PFSK-1 (cell line): ENCODE measurements around the gene CAMTA1.

ENCODE experiments used
- FOXP2 ChIP-seq: optimal IDR thresholded peaks from 2 replicates; pipeline ENCODE3; 2011; ENCODE audit warnings: borderline replicate concordance, control low read depth, inconsistent platforms; ENCODE audit not compliant: insufficient read depth; ENCODE audit errors: extremely low read length, extremely low read depth
- POLR2AphosphoS5 ChIP-seq: IDR thresholded peaks from 2 replicates; pipeline ENCODE4 v1.6.1; 2012; ENCODE audit warnings: low read depth, mild to moderate bottlenecking, control low read depth, low read length, moderate library complexity
- SIN3A ChIP-seq: IDR thresholded peaks from 2 replicates; pipeline ENCODE4 v1.6.1; 2012; ENCODE audit warnings: mild to moderate bottlenecking, low read length, moderate library complexity, borderline replicate concordance; ENCODE audit not compliant: insufficient read depth
- TAF1 ChIP-seq: IDR thresholded peaks from 2 replicates; pipeline ENCODE4 v1.6.1; 2012; ENCODE audit warnings: low read length, control low read depth, borderline replicate concordance; ENCODE audit not compliant: insufficient read depth
- TF ChIP-seq, protein P1 (sequence below), 2 experiments: IDR thresholded peaks; 2 replicates each; pipeline versions ENCODE4 v1.6.1 to v1.8.0; 2011 to 2012; ENCODE audit warnings: low read depth in 2 of 2, low read length in 2 of 2, control low read depth in 1 of 2, inconsistent platforms in 1 of 2, mild to moderate bottlenecking in 1 of 2, moderate library complexity in 1 of 2; ENCODE audit not compliant: insufficient read depth in 1 of 2

CAMTA1 gene

DNA sequence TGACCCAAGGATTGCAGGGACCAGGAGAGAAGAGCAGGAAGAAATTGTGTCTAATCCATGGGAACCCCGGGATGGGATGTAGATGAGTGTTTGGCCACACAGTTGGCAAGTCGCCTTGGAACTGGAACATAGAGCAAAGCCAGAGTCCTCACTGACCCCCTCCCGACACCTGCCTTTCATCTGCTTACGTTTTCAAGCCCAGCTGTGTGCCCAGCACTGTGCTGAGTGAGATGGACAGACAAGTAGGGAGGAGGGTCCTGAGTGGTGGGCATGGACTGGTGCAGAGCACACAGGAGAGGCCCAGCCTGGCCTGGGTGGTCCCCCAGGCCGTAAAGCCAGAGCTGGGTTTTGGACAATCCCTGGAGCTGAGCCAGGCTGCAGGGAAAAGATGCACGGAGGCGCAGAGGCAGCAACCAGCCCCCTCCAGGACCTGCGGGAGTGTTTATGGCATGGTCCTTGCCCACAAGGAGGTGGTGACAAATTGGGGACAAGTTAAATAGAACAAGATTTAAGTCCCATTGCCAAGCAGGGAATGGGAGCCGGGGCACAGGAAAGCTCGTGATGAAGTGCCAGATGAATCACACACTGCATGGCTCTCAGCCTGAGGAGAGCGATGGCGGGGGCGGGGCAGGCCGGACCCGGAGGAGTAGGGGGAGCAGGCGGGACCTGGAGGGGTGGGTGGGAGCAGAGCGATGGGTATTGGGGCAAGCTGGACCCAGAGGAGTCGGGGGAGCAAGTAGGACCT lies 828.0 kb downstream of the CAMTA1 start:
- TF ChIP-seq SIN3A (no peak), POLR2AphosphoS5 (no peak), TAF1 (no peak), FOXP2 (no peak)
- TF ChIP-seq, protein P1, sequence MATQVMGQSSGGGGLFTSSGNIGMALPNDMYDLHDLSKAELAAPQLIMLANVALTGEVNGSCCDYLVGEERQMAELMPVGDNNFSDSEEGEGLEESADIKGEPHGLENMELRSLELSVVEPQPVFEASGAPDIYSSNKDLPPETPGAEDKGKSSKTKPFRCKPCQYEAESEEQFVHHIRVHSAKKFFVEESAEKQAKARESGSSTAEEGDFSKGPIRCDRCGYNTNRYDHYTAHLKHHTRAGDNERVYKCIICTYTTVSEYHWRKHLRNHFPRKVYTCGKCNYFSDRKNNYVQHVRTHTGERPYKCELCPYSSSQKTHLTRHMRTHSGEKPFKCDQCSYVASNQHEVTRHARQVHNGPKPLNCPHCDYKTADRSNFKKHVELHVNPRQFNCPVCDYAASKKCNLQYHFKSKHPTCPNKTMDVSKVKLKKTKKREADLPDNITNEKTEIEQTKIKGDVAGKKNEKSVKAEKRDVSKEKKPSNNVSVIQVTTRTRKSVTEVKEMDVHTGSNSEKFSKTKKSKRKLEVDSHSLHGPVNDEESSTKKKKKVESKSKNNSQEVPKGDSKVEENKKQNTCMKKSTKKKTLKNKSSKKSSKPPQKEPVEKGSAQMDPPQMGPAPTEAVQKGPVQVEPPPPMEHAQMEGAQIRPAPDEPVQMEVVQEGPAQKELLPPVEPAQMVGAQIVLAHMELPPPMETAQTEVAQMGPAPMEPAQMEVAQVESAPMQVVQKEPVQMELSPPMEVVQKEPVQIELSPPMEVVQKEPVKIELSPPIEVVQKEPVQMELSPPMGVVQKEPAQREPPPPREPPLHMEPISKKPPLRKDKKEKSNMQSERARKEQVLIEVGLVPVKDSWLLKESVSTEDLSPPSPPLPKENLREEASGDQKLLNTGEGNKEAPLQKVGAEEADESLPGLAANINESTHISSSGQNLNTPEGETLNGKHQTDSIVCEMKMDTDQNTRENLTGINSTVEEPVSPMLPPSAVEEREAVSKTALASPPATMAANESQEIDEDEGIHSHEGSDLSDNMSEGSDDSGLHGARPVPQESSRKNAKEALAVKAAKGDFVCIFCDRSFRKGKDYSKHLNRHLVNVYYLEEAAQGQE (IDR thresholded peaks at IDR 0.05; ENCODE audit: insufficient read depth in 1 of 2, low read depth in 2 of 2, low read length in 2 of 2) = no peak

DNA sequence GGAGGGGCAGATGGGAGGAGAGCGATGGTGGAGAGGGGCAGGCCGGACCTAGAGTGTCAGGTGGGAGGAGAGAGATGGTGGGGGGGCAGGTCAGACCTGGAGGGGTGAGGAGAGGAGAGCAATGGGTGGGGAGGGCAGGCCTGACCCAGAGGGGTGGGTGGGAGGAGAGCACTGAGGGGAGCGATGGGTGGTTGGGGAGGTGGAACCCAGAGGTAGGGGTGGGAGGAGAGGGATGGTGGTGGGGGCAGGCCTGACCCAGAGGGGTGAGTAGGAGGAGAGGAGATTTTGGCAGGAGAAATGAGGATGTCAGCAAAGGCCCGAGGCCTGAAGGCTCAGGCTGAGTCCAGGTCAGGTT lies 828.6 kb downstream of the CAMTA1 start:
- no peak for TF ChIP-seq TAF1
- TF ChIP-seq, protein P1 (IDR thresholded peaks at IDR 0.05; ENCODE audit: insufficient read depth in 1 of 2, low read depth in 2 of 2, low read length in 2 of 2) = no peak
- no peak for TF ChIP-seq POLR2AphosphoS5
- no peak for TF ChIP-seq SIN3A
- no peak for TF ChIP-seq FOXP2

DNA sequence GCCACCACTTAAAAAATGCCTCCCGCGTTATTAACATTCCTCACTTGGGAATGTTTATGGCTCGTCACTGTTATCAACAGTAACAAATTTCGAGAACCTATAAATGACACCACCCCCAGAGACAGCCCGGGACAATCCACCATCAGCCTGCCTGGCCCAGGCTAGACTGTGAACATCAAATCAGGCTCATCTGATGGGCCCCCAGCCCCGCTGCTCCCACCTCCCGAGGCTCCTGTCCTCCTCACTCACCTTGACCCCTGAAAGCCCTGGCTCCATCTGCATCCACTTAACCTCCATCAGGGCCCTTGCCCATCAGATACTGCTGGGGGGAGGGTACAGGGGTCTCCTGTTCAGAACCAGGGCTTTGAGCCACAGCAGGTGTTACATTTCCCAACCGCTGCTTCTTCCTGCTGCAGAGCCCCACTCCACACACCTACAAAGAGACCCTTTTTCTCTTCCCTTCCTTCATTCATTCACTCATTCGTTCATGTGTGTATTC lies 829.4 kb downstream of the CAMTA1 start:
- TF ChIP-seq, protein P1 (IDR thresholded peaks at IDR 0.05; ENCODE audit: insufficient read depth in 1 of 2, low read depth in 2 of 2, low read length in 2 of 2) = no peak
- TF ChIP-seq POLR2AphosphoS5 (no peak), TAF1 (no peak), SIN3A (no peak), FOXP2 (no peak)

DNA sequence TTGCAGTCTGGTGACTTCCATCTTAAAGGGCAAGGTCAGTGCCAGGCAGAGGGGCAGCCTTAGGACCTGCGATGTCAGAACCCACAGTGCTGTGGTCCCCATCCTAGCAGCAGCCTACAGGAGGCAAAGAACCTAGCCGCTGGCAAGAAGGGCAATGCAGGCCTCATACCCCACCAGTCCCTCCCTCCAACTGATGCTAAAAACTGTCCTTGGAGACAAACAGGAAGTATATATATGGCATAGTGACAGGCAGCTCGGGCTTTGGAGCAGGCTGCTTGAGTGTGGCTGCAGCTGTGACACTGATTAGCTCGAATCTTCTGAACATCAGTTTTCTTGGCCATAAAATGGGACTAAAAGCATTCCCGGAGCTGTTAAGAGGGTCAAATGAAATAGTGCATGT lies 829.9 kb downstream of the CAMTA1 start:
- TF ChIP-seq POLR2AphosphoS5 (no peak), TAF1 (no peak), SIN3A (no peak), FOXP2 (no peak)
- TF ChIP-seq, protein P1 (IDR thresholded peaks at IDR 0.05; ENCODE audit: insufficient read depth in 1 of 2, low read depth in 2 of 2, low read length in 2 of 2) = no peak
